Psoas muscle (tissue), 8 donors: Measurements from ENCODE around the gene RGS14. TPM values are rescaled to one million over a fixed set of nuclear protein-coding genes. Genes with fewer than 3 reads are reported as not detected.

Experiments
- ATAC-seq, 4 donors: fragments of 200-7000 bp; cut with Tn5 transposase; one replicate each; pipeline ENCODE4 v1.9.1; 2020; ENCODE audit warnings: moderate library complexity in 3 of 4, mild to moderate bottlenecking in 2 of 4
- DNase-seq, 2 donors: peaks; one replicate each; pipeline ENCODE4 v3.0.0-alpha.2; 2020
- H3K27ac ChIP-seq: fragments of 200-600 bp; one replicate; pipeline ENCODE4 v1.8.0; 2022
- H3K27me3 ChIP-seq, 3 donors: fragments of 200-600 bp in 1 of 3; one replicate each; pipeline versions ENCODE4 v1.6.1 to v1.8.0; 2013 to 2022; ENCODE audit warnings: low read length in 2 of 3, mild to moderate bottlenecking in 2 of 3, moderate library complexity in 1 of 3; ENCODE audit not compliant: insufficient read depth in 3 of 3
- H3K36me3 ChIP-seq, 2 donors: fragments of 200-600 bp in 1 of 2; one replicate each; pipeline versions ENCODE4 v1.6.1 to v1.8.0; 2013 to 2022; ENCODE audit warnings: low read depth in 1 of 2, mild to moderate bottlenecking in 1 of 2, moderate library complexity in 1 of 2; ENCODE audit not compliant: insufficient read depth in 1 of 2
- H3K4me1 ChIP-seq: fragments of 200-600 bp; one replicate; pipeline ENCODE4 v1.8.0; 2022
- H3K4me3 ChIP-seq: fragments of 200-600 bp; one replicate; pipeline ENCODE4 v1.8.0; 2022; ENCODE audit warnings: mild to moderate bottlenecking
- H3K9me3 ChIP-seq: fragments of 200-600 bp; one replicate; pipeline ENCODE4 v1.8.0; 2022
- CTCF ChIP-seq: fragments of 200-600 bp; IDR thresholded peaks from one replicate; pipeline ENCODE4 v1.8.0; 2022; ENCODE audit warnings: antibody characterized with exemption
- WGBS, 3 donors: extraction: QIAGEN DNeasy Blood & Tissue Kit; methylation state at CpG; one replicate each; pipeline versions ENCODE4 v1.1.6 to v1.1.7; 2013; 5-methylcytosine and 5-hydroxymethylcytosine counted together
- intact Hi-C, 2 donors: fragments of 100-400 bp; cut with DNase I; formaldehyde crosslinking; loops; one replicate each; pipeline versions ENCODE4 v1.11.0 to v1.14.2; 2022
- polyA plus RNA-seq, 3 donors: library from polyadenylated mRNA; stranded (reverse); fragments of 200-250 nt; gene quantifications; one replicate each; pipeline ENCODE4 v1.2.3, GENCODE V29; 2013
- total RNA-seq, 4 donors: library from RNA; stranded (reverse); fragmentation: NEBNext Ultra II Directional in 2 of 4; extraction: Animal tissue kit (Norgen Biotek cat#: 25700) in 2 of 4; gene quantifications; one replicate each; pipeline versions ENCODE4 v1.2.1 to v1.2.4, GENCODE V29; 2021 to 2023
- donor health status: healthy with polysubstance abuse.
- donor health status: DM: no; HTN: no; CAD: no; lungs with moderate emphysema.
- donor health status: Bipolar disorder and iron deficiency.
- donor health status: healthy.
- donor health status: DM: yes; HTN: yes; CAD: no.
- donor health status: DM: no; HTN: no; CAD: no.
- donor health status: DM: no; HTN: no; CAD: no.
- donor health status: DM: yes; HTN: yes; CAD: no.

The RGS14 gene
- total and polyA plus RNA-seq, 7 donors: 3.6 to 23.2 (median 10.0) TPM

- H3K4me3 ChIP-seq: no peak overlapping the region
- WGBS, 3 donors: 65 to 73% (median 70%) methylated on average over 15 of the region's 15 CpGs
- H3K4me1 ChIP-seq: peaks cover 8% of the 10 kb centered on the region
- H3K9me3 ChIP-seq: no peaks in the 10 kb centered on the region
- H3K27ac ChIP-seq: no peak overlapping the region
- intact Hi-C loops: no loop called here
- DNase-seq (no peak), ATAC-seq (peak; percentile 28 to 76 (median 60))
- no peaks in the 10 kb centered on the region for H3K27me3 ChIP-seq
- peaks cover 6 to 91% of the 10 kb centered on the region in 2 donors for H3K36me3 ChIP-seq
- no peak for TF ChIP-seq CTCF
These were observed 23.6 kb upstream of the RGS14 start for GRCh38 chr5:177334155-177334551.

GRCh38 chr5:177334781-177335700 lies 22.7 kb upstream of the RGS14 start:
- DNase-seq (no peak), ATAC-seq (peak; percentile 27 to 61 (median 47))
- no peak for TF ChIP-seq CTCF
- Histone ChIP-seq H3K4me1 (peaks cover 8% of the 10 kb centered on the region), H3K27me3 (no peaks in the 10 kb centered on the region), H3K36me3 (peaks cover 6 to 91% of the 10 kb centered on the region in 2 donors), H3K9me3 (no peaks in the 10 kb centered on the region), H3K27ac (peak overlapping the region; percentile 46), H3K4me3 (no peak overlapping the region)
- intact Hi-C loops: no loop called here
- WGBS, 3 donors: 75 to 83% (median 81%) methylated on average over 21 of the region's 21 CpGs

- intact Hi-C loops: no loop called here
- ATAC-seq (peak; percentile 13 to 62 (median 41)), DNase-seq (no peak)
- peak overlapping the region; percentile 46 for H3K27ac ChIP-seq
- H3K4me3 ChIP-seq: no peak overlapping the region
- H3K36me3 ChIP-seq: peaks cover 6 to 89% of the 10 kb centered on the region in 2 donors
- WGBS, 3 donors: 42 to 54% (median 53%) methylated on average over 7 of the region's 7 CpGs
- peaks cover 8% of the 10 kb centered on the region for H3K4me1 ChIP-seq
- H3K27me3 ChIP-seq: no peaks in the 10 kb centered on the region
- no peaks in the 10 kb centered on the region for H3K9me3 ChIP-seq
- TF ChIP-seq CTCF: no peak
These were observed 22.0 kb upstream of the RGS14 start for GRCh38 chr5:177335701-177336065.

GRCh38 chr5:177336112-177336511 lies 21.6 kb upstream of the RGS14 start:
- peaks cover 6 to 85% of the 10 kb centered on the region in 2 donors for H3K36me3 ChIP-seq
- no peak overlapping the region for H3K4me3 ChIP-seq
- peaks cover 8% of the 10 kb centered on the region for H3K4me1 ChIP-seq
- 62 to 72% (median 62%) methylated on average over 12 of the region's 12 CpGs for WGBS, 3 donors
- peak in 2 of 4 donors; percentile 45 to 53 for ATAC-seq
- DNase-seq: no peak
- no peak for TF ChIP-seq CTCF
- intact Hi-C loops: no loop called here
- H3K9me3 ChIP-seq: no peaks in the 10 kb centered on the region
- H3K27me3 ChIP-seq: no peaks in the 10 kb centered on the region
- H3K27ac ChIP-seq: peak overlapping the region; percentile 46
